Nephron progenitor cell (in vitro differentiated cells): ENCODE results near the gene RAPGEF4.
A peak's percentile ranks its signal among the peaks of the same experiment; 100 is the strongest.

Source experiments
- DNase-seq: peaks from one replicate; pipeline ENCODE4 v3.0.0; 2021
- H3K27ac Mint-ChIP-seq: 2 replicates; pipeline ENCODE4 v1.8.0; 2021; ENCODE audit warnings: mild to moderate bottlenecking, moderate library complexity, mixed read lengths
- H3K27me3 Mint-ChIP-seq: 2 replicates; pipeline ENCODE4 v1.8.0; 2021; ENCODE audit warnings: mild to moderate bottlenecking, low read depth, mixed read lengths; ENCODE audit not compliant: poor library complexity
- H3K36me3 Mint-ChIP-seq: 2 replicates; pipeline ENCODE4 v1.8.0; 2021; ENCODE audit warnings: low read depth, mixed read lengths
- H3K4me1 Mint-ChIP-seq: 2 replicates; pipeline ENCODE4 v1.8.0; 2021; ENCODE audit warnings: mixed read lengths
- H3K4me3 Mint-ChIP-seq: 2 replicates; pipeline ENCODE4 v1.8.0; 2021; ENCODE audit warnings: mild to moderate bottlenecking, moderate library complexity, mixed read lengths
- H3K9me3 Mint-ChIP-seq: 2 replicates; pipeline ENCODE4 v1.8.0; 2021; ENCODE audit warnings: mild to moderate bottlenecking, moderate library complexity, mixed read lengths
- CTCF ChIP-seq: fragments of 200-600 bp; sonication (generic); IDR thresholded peaks from 2 replicates; pipeline ENCODE4 v1.5.0; 2021; ENCODE audit warnings: antibody characterized with exemption

Gene RAPGEF4

GRCh38 chr2:172859581-172860335 is 124.1 kb downstream of the RAPGEF4 start:
- H3K4me3 Mint-ChIP-seq = no peak overlapping the region
- no peak for TF ChIP-seq CTCF
- peaks cover 5% of the 10 kb centered on the region for H3K27me3 Mint-ChIP-seq
- DNase-seq = no peak
- peaks cover 25% of the 10 kb centered on the region for H3K4me1 Mint-ChIP-seq
- no peaks in the 10 kb centered on the region for H3K9me3 Mint-ChIP-seq
- H3K36me3 Mint-ChIP-seq = no peaks in the 10 kb centered on the region
- H3K27ac Mint-ChIP-seq = peak overlapping the region; percentile 22

- Mint-ChIP-seq H3K4me3 (no peak overlapping the region), H3K27ac (no peak overlapping the region), H3K27me3 (peaks cover 9% of the 10 kb centered on the region), H3K4me1 (peaks cover 25% of the 10 kb centered on the region), H3K9me3 (no peaks in the 10 kb centered on the region), H3K36me3 (no peaks in the 10 kb centered on the region)
- no peak for DNase-seq
- TF ChIP-seq CTCF = no peak
These were observed 124.7 kb downstream of the RAPGEF4 start for GRCh38 chr2:172860336-172860707.

- Mint-ChIP-seq H3K27ac (no peak overlapping the region), H3K27me3 (peaks cover 13% of the 10 kb centered on the region), H3K36me3 (no peaks in the 10 kb centered on the region), H3K4me3 (no peak overlapping the region), H3K4me1 (peaks cover 25% of the 10 kb centered on the region), H3K9me3 (no peaks in the 10 kb centered on the region)
- DNase-seq = no peak
- TF ChIP-seq CTCF = no peak
These were observed 125.5 kb downstream of the RAPGEF4 start for GRCh38 chr2:172861098-172861497.

- Mint-ChIP-seq H3K4me3 (no peak overlapping the region), H3K4me1 (peaks cover 25% of the 10 kb centered on the region), H3K27ac (no peak overlapping the region), H3K36me3 (no peaks in the 10 kb centered on the region), H3K27me3 (peaks cover 13% of the 10 kb centered on the region), H3K9me3 (no peaks in the 10 kb centered on the region)
- no peak for DNase-seq
- TF ChIP-seq CTCF = no peak
These were observed 126.2 kb downstream of the RAPGEF4 start for GRCh38 chr2:172861656-172862476.

GRCh38 chr2:172863341-172863740 is 127.7 kb downstream of the RAPGEF4 start:
- Mint-ChIP-seq H3K9me3 (no peaks in the 10 kb centered on the region), H3K27me3 (peaks cover 13% of the 10 kb centered on the region), H3K36me3 (no peaks in the 10 kb centered on the region), H3K4me1 (peaks cover 21% of the 10 kb centered on the region), H3K4me3 (no peak overlapping the region), H3K27ac (no peak overlapping the region)
- DNase-seq = no peak
- no peak for TF ChIP-seq CTCF
